ENCODE results near the gene PAF1. TPM values are rescaled to one million over a fixed set of nuclear protein-coding genes. Genes with fewer than 3 reads are reported as not detected.
"Not testable (repeated sequence)": the region's sequence is repeated elsewhere in the genome, so short reads cannot be mapped to it uniquely, and the experiment has no call there.

PAF1 gene
- total RNA-seq, 1 experiment from 2014 or later = 25.3 TPM

- Histone ChIP-seq H3K9me3 (ENCODE audit: low read length) (no peaks in the 10 kb centered on the region), H3K79me2 (ENCODE audit: low read length) (no peaks in the 10 kb centered on the region), H2AFZ (ENCODE audit: low read length) (no peak overlapping the region), H3K36me3 (ENCODE audit: insufficient read depth, low read length) (peaks cover 13% of the 10 kb centered on the region), H3K27ac (ENCODE audit: low read length) (no peak overlapping the region), H3K4me1 (ENCODE audit: low read length) (no peaks in the 10 kb centered on the region), H3K4me3 (ENCODE audit: low read length) (no peak overlapping the region), H4K20me1 (ENCODE audit: insufficient read depth, low read depth, low read length) (no peaks in the 10 kb centered on the region), H3K9me2 (replicated peaks; ENCODE audit: insufficient read depth, low read length) (no peaks in the 10 kb centered on the region), H3K9ac (ENCODE audit: low read length) (no peak overlapping the region), H3K4me2 (ENCODE audit: low read depth, low read length, poor library complexity, severe bottlenecking) (no peak overlapping the region), H3K27me3 (ENCODE audit: low read length) (no peaks in the 10 kb centered on the region)
- no peak for DNase-seq
Measured at GRCh38 chr19:39382991-39383828, 7.7 kb downstream of the PAF1 start.

- no peaks in the 10 kb centered on the region for H3K9me2 ChIP-seq (replicated peaks; ENCODE audit: insufficient read depth, low read length)
- H3K36me3 ChIP-seq (ENCODE audit: insufficient read depth, low read length) = peaks cover 11% of the 10 kb centered on the region
- no peaks in the 10 kb centered on the region for H3K27me3 ChIP-seq (ENCODE audit: low read length)
- DNase-seq = no peak
- no peaks in the 10 kb centered on the region for H3K4me1 ChIP-seq (ENCODE audit: low read length)
- no peak overlapping the region for H3K9ac ChIP-seq (ENCODE audit: low read length)
- H4K20me1 ChIP-seq (ENCODE audit: insufficient read depth, low read depth, low read length) = no peaks in the 10 kb centered on the region
- no peak overlapping the region for H3K27ac ChIP-seq (ENCODE audit: low read length)
- H3K4me3 ChIP-seq (ENCODE audit: low read length) = no peak overlapping the region
- no peak overlapping the region for H3K4me2 ChIP-seq (ENCODE audit: low read depth, low read length, poor library complexity, severe bottlenecking)
- H2AFZ ChIP-seq (ENCODE audit: low read length) = no peak overlapping the region
- H3K9me3 ChIP-seq (ENCODE audit: low read length) = no peaks in the 10 kb centered on the region
- H3K79me2 ChIP-seq (ENCODE audit: low read length) = no peaks in the 10 kb centered on the region
Measured at GRCh38 chr19:39381910-39382611, 8.8 kb downstream of the PAF1 start.

GRCh38 chr19:39380521-39381502 lies 10.1 kb downstream of the PAF1 start:
- H3K4me3 ChIP-seq (ENCODE audit: low read length) = no peak overlapping the region
- no peak overlapping the region for H2AFZ ChIP-seq (ENCODE audit: low read length)
- DNase-seq = no peak
- no peak overlapping the region for H3K27ac ChIP-seq (ENCODE audit: low read length)
- no peaks in the 10 kb centered on the region for H3K9me3 ChIP-seq (ENCODE audit: low read length)
- no peaks in the 10 kb centered on the region for H3K79me2 ChIP-seq (ENCODE audit: low read length)
- no peaks in the 10 kb centered on the region for H3K27me3 ChIP-seq (ENCODE audit: low read length)
- H3K4me1 ChIP-seq (ENCODE audit: low read length) = no peaks in the 10 kb centered on the region
- no peaks in the 10 kb centered on the region for H3K9me2 ChIP-seq (replicated peaks; ENCODE audit: insufficient read depth, low read length)
- peaks cover 10% of the 10 kb centered on the region for H3K36me3 ChIP-seq (ENCODE audit: insufficient read depth, low read length)
- no peak overlapping the region for H3K4me2 ChIP-seq (ENCODE audit: low read depth, low read length, poor library complexity, severe bottlenecking)
- no peak overlapping the region for H3K9ac ChIP-seq (ENCODE audit: low read length)
- no peaks in the 10 kb centered on the region for H4K20me1 ChIP-seq (ENCODE audit: insufficient read depth, low read depth, low read length)

- Histone ChIP-seq H3K79me2 (ENCODE audit: low read length) (no peaks in the 10 kb centered on the region), H3K4me3 (ENCODE audit: low read length) (no peak overlapping the region), H4K20me1 (ENCODE audit: insufficient read depth, low read depth, low read length) (no peaks in the 10 kb centered on the region; the same call in 1 of the 2 replicates), H3K4me2 (ENCODE audit: low read depth, low read length, poor library complexity, severe bottlenecking) (no peak overlapping the region), H3K9me2 (replicated peaks; ENCODE audit: insufficient read depth, low read length) (no peaks in the 10 kb centered on the region), H3K9ac (ENCODE audit: low read length) (no peak overlapping the region), H3K4me1 (ENCODE audit: low read length) (no peaks in the 10 kb centered on the region), H3K27me3 (ENCODE audit: low read length) (no peaks in the 10 kb centered on the region), H2AFZ (ENCODE audit: low read length) (no peak overlapping the region), H3K36me3 (ENCODE audit: insufficient read depth, low read length) (peaks cover 10% of the 10 kb centered on the region), H3K9me3 (ENCODE audit: low read length) (no peaks in the 10 kb centered on the region), H3K27ac (ENCODE audit: low read length) (no peak overlapping the region)
- DNase-seq = no peak
Measured at GRCh38 chr19:39379865-39380396, 11.0 kb downstream of the PAF1 start.

- H3K27me3 ChIP-seq (ENCODE audit: low read length); H3K36me3 ChIP-seq (ENCODE audit: insufficient read depth, low read length); H3K9me3 ChIP-seq (ENCODE audit: low read length); H3K4me2 ChIP-seq (ENCODE audit: low read depth, low read length, poor library complexity, severe bottlenecking); H3K9ac ChIP-seq (ENCODE audit: low read length); H3K4me1 ChIP-seq (ENCODE audit: low read length); H4K20me1 ChIP-seq (ENCODE audit: insufficient read depth, low read depth, low read length); DNase-seq; H3K79me2 ChIP-seq (ENCODE audit: low read length); H3K9me2 ChIP-seq (replicated peaks; ENCODE audit: insufficient read depth, low read length); H3K4me3 ChIP-seq (ENCODE audit: low read length); H3K27ac ChIP-seq (ENCODE audit: low read length); H2AFZ ChIP-seq (ENCODE audit: low read length): not testable (repeated sequence)
Measured at GRCh38 chr19:39379366-39379765, 11.5 kb downstream of the PAF1 start.

GRCh38 chr19:39377373-39378362 lies 13.2 kb downstream of the PAF1 start:
- 0 out of 2 replicates have a peak, but pooled peaks cover 4% of the 10 kb centered on the region for H3K36me3 ChIP-seq (ENCODE audit: insufficient read depth, low read length)
- no peak overlapping the region for H2AFZ ChIP-seq (ENCODE audit: low read length)
- no peaks in the 10 kb centered on the region for H3K4me1 ChIP-seq (ENCODE audit: low read length)
- H4K20me1 ChIP-seq (ENCODE audit: insufficient read depth, low read depth, low read length) = no peaks in the 10 kb centered on the region; the same call in 1 of the 2 replicates
- DNase-seq = no peak
- H3K4me3 ChIP-seq (ENCODE audit: low read length) = no peak overlapping the region
- H3K4me2 ChIP-seq (ENCODE audit: low read depth, low read length, poor library complexity, severe bottlenecking) = no peak overlapping the region
- no peaks in the 10 kb centered on the region for H3K9me2 ChIP-seq (replicated peaks; ENCODE audit: insufficient read depth, low read length)
- H3K79me2 ChIP-seq (ENCODE audit: low read length) = no peaks in the 10 kb centered on the region
- H3K27ac ChIP-seq (ENCODE audit: low read length) = no peak overlapping the region
- no peak overlapping the region for H3K9ac ChIP-seq (ENCODE audit: low read length)
- no peaks in the 10 kb centered on the region for H3K27me3 ChIP-seq (ENCODE audit: low read length)
- H3K9me3 ChIP-seq (ENCODE audit: low read length) = no peaks in the 10 kb centered on the region

GRCh38 chr19:39375929-39376328 lies 15.0 kb downstream of the PAF1 start:
- Histone ChIP-seq H4K20me1 (ENCODE audit: insufficient read depth, low read depth, low read length) (no peaks in the 10 kb centered on the region; the same call in 1 of the 2 replicates), H3K79me2 (ENCODE audit: low read length) (no peaks in the 10 kb centered on the region), H3K9me2 (replicated peaks; ENCODE audit: insufficient read depth, low read length) (no peaks in the 10 kb centered on the region), H2AFZ (ENCODE audit: low read length) (no peak overlapping the region), H3K27me3 (ENCODE audit: low read length) (no peaks in the 10 kb centered on the region), H3K36me3 (ENCODE audit: insufficient read depth, low read length) (0 out of 2 replicates have a peak, but pooled peaks cover 8% of the 10 kb centered on the region), H3K9ac (ENCODE audit: low read length) (no peak overlapping the region), H3K9me3 (ENCODE audit: low read length) (no peaks in the 10 kb centered on the region), H3K4me3 (ENCODE audit: low read length) (no peak overlapping the region), H3K4me1 (ENCODE audit: low read length) (no peaks in the 10 kb centered on the region), H3K27ac (ENCODE audit: low read length) (no peak overlapping the region), H3K4me2 (ENCODE audit: low read depth, low read length, poor library complexity, severe bottlenecking) (no peak overlapping the region)
- no peak for DNase-seq
